PC-9 (cell line): Measurements from ENCODE around the gene CFAP74. TPM values are rescaled to one million over a fixed set of nuclear protein-coding genes. Genes with fewer than 3 reads are reported as not detected.

ENCODE experiments used
- BruUV-seq: library from RNA; stranded (reverse); fragments of 400-500 nt; replicated peaks from 2 replicates; lab custom pipeline; 2021; lab: Mats Ljungman, UMichigan
- CTCF ChIA-PET: fragments of 300-600 bp; sonication (Branson Sonifier 250); formaldehyde crosslinking; loops from one replicate; lab custom pipeline; 2022; ENCODE audit warnings: antibody characterized with exemption; lab: Charles Lee
- POLR2A ChIA-PET: fragments of 300-600 bp; sonication (Branson Sonifier 250); formaldehyde crosslinking; loops from one replicate; lab custom pipeline; 2022; ENCODE audit warnings: antibody characterized with exemption; ENCODE audit not compliant: unreplicated experiment; lab: Charles Lee
- DNase-seq, 2 experiments: peaks; one replicate each; pipeline versions ENCODE4 v3.0.0 to v3.0.0-alpha.2; 2015 to 2022; ENCODE audit warnings: mixed read lengths in 1 of 2
- H2AFZ ChIP-seq: fragments of 200-600 bp; sonication (generic); 2 replicates; pipeline ENCODE4 v1.8.1; 2017; ENCODE audit warnings: antibody characterized with exemption
- H3F3A ChIP-seq: fragments of 200-600 bp; sonication (generic); 2 replicates; pipeline ENCODE4 v1.8.1; 2017; ENCODE audit warnings: antibody characterized with exemption, mild to moderate bottlenecking, low read depth; ENCODE audit not compliant: insufficient read depth
- H3K27ac ChIP-seq: fragments of 200-600 bp; sonication (generic); 2 replicates; pipeline ENCODE4 v1.6.1; 2016; ENCODE audit warnings: mixed run types
- H3K27me3 ChIP-seq: fragments of 200-600 bp; sonication (generic); 2 replicates; pipeline ENCODE4 v1.6.1; 2016; ENCODE audit warnings: low read depth, mixed run types; ENCODE audit not compliant: insufficient read depth
- H3K36me3 ChIP-seq: fragments of 200-600 bp; sonication (generic); 2 replicates; pipeline ENCODE4 v1.6.1; 2016; ENCODE audit warnings: low read depth, mixed run types
- H3K4me1 ChIP-seq: fragments of 200-600 bp; sonication (generic); replicated peaks from 2 replicates; pipeline ENCODE4 v1.6.1; 2016; ENCODE audit warnings: mixed run types; ENCODE audit not compliant: insufficient read depth
- H3K4me2 ChIP-seq: fragments of 200-600 bp; sonication (generic); 2 replicates; pipeline ENCODE4 v1.6.1; 2017; ENCODE audit warnings: mixed run types
- H3K4me3 ChIP-seq: fragments of 200-600 bp; sonication (generic); 2 replicates; pipeline ENCODE4 v1.6.1; 2016; ENCODE audit warnings: mixed run types
- H3K79me2 ChIP-seq: fragments of 200-600 bp; sonication (generic); 2 replicates; pipeline ENCODE4 v1.6.1; 2017; ENCODE audit warnings: low read depth, mixed run types
- H3K9me2 ChIP-seq: fragments of 200-600 bp; sonication (generic); 2 replicates; pipeline ENCODE4 v1.8.1; 2017; ENCODE audit warnings: mild to moderate bottlenecking; ENCODE audit not compliant: insufficient read depth
- H3K9me3 ChIP-seq: fragments of 200-600 bp; sonication (generic); 2 replicates; pipeline ENCODE4 v1.8.1; 2016; ENCODE audit warnings: low read depth; ENCODE audit not compliant: insufficient read depth
- H4K20me1 ChIP-seq: fragments of 200-600 bp; sonication (generic); 2 replicates; pipeline ENCODE4 v1.8.1; 2017; ENCODE audit not compliant: insufficient read depth
- CTCF ChIP-seq: fragments of 200-600 bp; sonication (generic); conservative IDR thresholded peaks from 2 replicates; pipeline ENCODE4 v1.6.1; 2017; ENCODE audit warnings: mixed run types, antibody characterized with exemption, mild to moderate bottlenecking, moderate library complexity
- EZH2 ChIP-seq: fragments of 200-600 bp; sonication (generic); IDR thresholded peaks from 2 replicates; pipeline ENCODE4 v1.8.0; 2017; ENCODE audit warnings: antibody characterized with exemption, low read depth
- intact Hi-C: fragments of 100-400 bp; cut with micrococcal nuclease; formaldehyde crosslinking; loops from one replicate; pipeline ENCODE4 v1.10.0; 2022; ENCODE audit not compliant: unreplicated experiment
- total RNA-seq: library from RNA; stranded (reverse); gene quantifications from 2 replicates; pipeline ENCODE4 v1.2.3, GENCODE V29; 2021

Gene CFAP74
- total RNA-seq, 1 experiment from 2014 or later = 2.8 TPM

- ChIA-PET CTCF (no interaction called here), POLR2A (no interaction called here)
- Histone ChIP-seq H3K4me1 (no peaks in the 10 kb centered on the region), H3K36me3 (0 out of 2 replicates have a peak, but pooled peaks cover 5% of the 10 kb centered on the region), H3K4me3 (no peak overlapping the region), H3K4me2 (no peak overlapping the region), H3K27me3 (no peaks in the 10 kb centered on the region), H3K9me2 (no peaks in the 10 kb centered on the region), H2AFZ (no peak overlapping the region), H4K20me1 (peaks cover 88% of the 10 kb centered on the region), H3K79me2 (peaks cover 97% of the 10 kb centered on the region), H3K9me3 (no peaks in the 10 kb centered on the region), H3K27ac (no peak overlapping the region), H3F3A (peaks cover 4% of the 10 kb centered on the region; the same call in 1 of the 2 replicates)
- DNase-seq = no peak
- no peak for TF ChIP-seq EZH2
- TF ChIP-seq CTCF = no peak
- no TSS peak for BruUV-seq
- intact Hi-C loops = no loop called here
These were observed 131.1 kb downstream of the CFAP74 start for GRCh38 chr1:1872329-1872994.

Other genes starting within 250 kb of the CFAP74 start
- 98.9 and 105 TPM in 2 replicates for gene NADK, start 225.3 kb downstream of the CFAP74 start, total RNA-seq
- 257 and 286 TPM in 2 replicates for gene GNB1, start 112.7 kb downstream of the CFAP74 start, total RNA-seq
- 2.1 and 3.9 TPM in 2 replicates for gene CALML6, start 88.5 kb downstream of the CFAP74 start, total RNA-seq
- gene TMEM52, start 84.5 kb downstream of the CFAP74 start, total RNA-seq = 7.4 and 8.5 TPM in 2 replicates
- not detected in 2 replicates for gene GABRD, start 15.6 kb upstream of the CFAP74 start, total RNA-seq
- 36.0 and 36.2 TPM in 2 replicates for gene PRKCZ, start 46.6 kb upstream of the CFAP74 start, total RNA-seq
- 72.1 and 97.1 TPM in 2 replicates for gene FAAP20, start 191.0 kb upstream of the CFAP74 start, total RNA-seq
- gene SKI, start 224.5 kb upstream of the CFAP74 start, total RNA-seq = 36.2 and 39.1 TPM in 2 replicates